Pericardium fibroblast (primary cell): ENCODE data around the gene PEX5L. TPM values are rescaled to one million over a fixed set of nuclear protein-coding genes. Genes with fewer than 3 reads are reported as not detected.

Experiments used
- total RNA-seq: library from RNA; depleted of rRNA; stranded (reverse); fragments of >200 nt; gene quantifications from 2 replicates; pipeline ENCODE4 v1.2.3, GENCODE V29; 2015

The PEX5L gene, protein sequence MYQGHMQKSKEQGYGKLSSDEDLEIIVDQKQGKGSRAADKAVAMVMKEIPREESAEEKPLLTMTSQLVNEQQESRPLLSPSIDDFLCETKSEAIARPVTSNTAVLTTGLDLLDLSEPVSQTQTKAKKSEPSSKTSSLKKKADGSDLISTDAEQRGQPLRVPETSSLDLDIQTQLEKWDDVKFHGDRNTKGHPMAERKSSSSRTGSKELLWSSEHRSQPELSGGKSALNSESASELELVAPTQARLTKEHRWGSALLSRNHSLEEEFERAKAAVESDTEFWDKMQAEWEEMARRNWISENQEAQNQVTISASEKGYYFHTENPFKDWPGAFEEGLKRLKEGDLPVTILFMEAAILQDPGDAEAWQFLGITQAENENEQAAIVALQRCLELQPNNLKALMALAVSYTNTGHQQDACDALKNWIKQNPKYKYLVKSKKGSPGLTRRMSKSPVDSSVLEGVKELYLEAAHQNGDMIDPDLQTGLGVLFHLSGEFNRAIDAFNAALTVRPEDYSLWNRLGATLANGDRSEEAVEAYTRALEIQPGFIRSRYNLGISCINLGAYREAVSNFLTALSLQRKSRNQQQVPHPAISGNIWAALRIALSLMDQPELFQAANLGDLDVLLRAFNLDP
- total RNA-seq: not detected in 2 replicates

DNA sequence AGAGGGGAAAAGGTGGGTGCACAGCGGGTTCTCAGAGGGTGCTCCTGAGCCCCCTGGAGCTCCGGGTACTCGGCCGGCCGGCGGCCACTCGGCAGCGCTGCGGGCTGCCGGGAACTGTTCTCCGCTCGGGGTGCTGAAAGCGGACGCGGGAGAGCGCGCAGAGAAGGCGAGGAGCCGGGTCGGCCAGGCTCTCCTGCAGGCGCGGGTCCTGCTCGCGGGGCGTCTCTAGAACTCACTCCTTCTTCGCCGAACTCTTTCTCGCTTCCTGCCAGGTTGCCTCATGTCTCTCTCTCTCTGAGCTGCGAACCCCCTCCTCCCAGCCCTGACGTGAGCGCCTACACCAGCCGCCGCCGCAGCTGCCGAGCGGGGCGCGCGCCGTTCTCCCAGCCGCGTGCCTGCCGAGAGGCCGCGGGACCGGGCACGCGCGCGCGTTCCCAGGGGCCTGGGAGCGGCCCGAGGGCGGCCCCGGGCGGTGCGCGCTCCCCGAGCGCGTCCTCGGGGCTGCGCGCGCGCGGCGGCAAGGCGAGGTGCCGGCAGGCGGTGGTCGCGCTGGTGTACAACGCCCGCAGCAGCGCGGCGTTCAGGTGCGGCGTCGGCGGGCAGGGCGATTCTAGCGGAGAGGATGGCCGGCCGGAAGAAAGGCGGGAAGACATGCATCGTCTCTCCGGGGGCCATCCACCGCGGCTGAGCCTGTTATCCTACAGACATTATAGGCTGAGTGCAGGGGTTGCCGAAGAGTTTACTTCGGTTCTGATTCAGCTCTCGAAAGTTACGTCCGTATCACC lies at the start of gene PEX5L:
TSS of gene PEX5L (minus strand) at position 267 of the 785 bp plus-strand sequence. CDS start 338 bp downstream, outside the sequence.

